ENCODE results near the gene VPS37B. TPM values are rescaled to one million over a fixed set of nuclear protein-coding genes. Genes with fewer than 3 reads are reported as not detected.

Gene VPS37B
- total RNA-seq, 3 donors from 2014 or later: 15.4 to 37.8 (median 34.4) TPM

DNA sequence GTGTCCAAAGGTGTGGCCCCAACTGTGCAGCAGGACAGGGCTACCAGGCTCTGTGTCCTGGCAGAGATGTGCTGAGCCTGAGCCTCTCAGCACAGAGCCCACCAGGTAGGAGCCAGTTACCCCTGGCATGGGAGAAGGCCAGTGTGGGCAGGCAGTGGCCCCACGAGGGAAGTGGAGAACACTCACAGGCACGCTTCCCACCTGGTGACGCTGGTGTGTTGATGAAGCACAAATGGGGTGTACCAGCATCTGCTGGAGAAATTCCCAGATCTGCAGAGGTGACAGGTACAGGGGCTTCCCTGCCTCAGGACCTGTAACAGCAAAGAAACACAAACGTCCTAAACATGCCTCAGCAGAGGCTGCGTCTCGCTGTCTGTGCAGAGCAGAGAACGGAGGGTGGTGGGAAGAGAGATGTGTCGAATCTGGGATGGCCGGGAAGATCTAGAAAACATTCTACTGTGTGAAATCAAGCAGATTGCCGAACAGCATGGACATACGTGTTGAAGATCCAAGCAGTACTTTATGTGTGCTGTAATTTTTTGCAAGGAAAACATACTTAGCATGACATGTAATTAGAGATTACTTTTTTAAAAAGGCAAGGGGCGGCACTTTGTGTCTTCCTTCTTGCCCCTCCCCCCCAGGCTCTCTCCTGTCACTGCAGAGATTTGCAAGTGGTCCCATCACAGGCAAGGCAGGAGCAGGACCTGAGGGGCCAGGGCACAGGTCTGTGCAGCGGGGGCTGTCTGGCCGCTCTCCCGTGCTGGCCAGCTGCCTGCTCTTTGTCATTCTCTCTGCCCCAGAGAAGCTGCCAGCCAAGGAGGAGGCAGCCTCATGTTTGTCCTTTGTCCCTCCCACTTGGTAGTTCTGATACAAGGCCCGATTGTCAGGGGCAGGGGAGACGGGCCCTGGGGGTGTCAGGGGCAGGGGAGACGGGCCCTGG, 43.3 kb downstream of the VPS37B start:
- no peaks in the 10 kb centered on the region for H3K36me3 ChIP-seq
- intact Hi-C loops (cut with DNase I; ENCODE audit: low total_unique reads): no loop called here

DNA sequence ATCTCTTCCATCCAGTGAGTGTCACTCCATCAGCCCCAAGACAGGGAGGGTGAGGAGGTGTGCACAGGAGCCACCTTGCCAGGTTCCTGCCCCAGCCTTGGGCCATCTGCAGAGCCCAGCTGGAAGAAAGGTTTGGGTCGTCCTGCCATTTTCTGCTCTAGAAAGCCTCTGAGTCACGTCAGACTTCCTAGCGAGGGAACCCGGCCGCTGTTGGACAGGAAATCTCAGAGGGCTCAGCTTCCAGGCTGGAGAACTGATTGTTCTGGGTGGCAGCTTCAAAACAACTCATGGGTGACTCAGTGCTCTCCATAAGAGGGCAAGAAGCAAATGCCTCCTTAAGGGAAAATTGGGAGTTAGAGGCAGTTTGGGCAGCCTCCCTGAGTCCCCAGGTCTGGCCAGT, 44.1 kb downstream of the VPS37B start:
- Histone ChIP-seq H3K27ac (peak overlapping the region; percentile 72), H3K4me3 (no peak overlapping the region), H3K36me3 (no peaks in the 10 kb centered on the region), H3K4me1 (no peaks in the 10 kb centered on the region), H3K27me3 (no peaks in the 10 kb centered on the region), H3K9me3 (no peaks in the 10 kb centered on the region)
- no peak for DNase-seq (ENCODE audit: low spot score in 2 of 2)
- intact Hi-C loops (cut with DNase I; ENCODE audit: low total_unique reads): no loop called here
- peak in 1 of 3 donors; percentile 22 for TF ChIP-seq POLR2AphosphoS5 (IDR thresholded peaks at IDR 0.05)
- TF ChIP-seq, protein P1, sequence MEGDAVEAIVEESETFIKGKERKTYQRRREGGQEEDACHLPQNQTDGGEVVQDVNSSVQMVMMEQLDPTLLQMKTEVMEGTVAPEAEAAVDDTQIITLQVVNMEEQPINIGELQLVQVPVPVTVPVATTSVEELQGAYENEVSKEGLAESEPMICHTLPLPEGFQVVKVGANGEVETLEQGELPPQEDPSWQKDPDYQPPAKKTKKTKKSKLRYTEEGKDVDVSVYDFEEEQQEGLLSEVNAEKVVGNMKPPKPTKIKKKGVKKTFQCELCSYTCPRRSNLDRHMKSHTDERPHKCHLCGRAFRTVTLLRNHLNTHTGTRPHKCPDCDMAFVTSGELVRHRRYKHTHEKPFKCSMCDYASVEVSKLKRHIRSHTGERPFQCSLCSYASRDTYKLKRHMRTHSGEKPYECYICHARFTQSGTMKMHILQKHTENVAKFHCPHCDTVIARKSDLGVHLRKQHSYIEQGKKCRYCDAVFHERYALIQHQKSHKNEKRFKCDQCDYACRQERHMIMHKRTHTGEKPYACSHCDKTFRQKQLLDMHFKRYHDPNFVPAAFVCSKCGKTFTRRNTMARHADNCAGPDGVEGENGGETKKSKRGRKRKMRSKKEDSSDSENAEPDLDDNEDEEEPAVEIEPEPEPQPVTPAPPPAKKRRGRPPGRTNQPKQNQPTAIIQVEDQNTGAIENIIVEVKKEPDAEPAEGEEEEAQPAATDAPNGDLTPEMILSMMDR (IDR thresholded peaks at IDR 0.05): no peak

More for the DNA sequence above, 43.3 kb downstream of the VPS37B start:
- Histone ChIP-seq H3K27me3 (no peaks in the 10 kb centered on the region), H3K4me3 (no peak overlapping the region), H3K4me1 (no peaks in the 10 kb centered on the region), H3K9me3 (no peaks in the 10 kb centered on the region), H3K27ac (peak overlapping the region; percentile 72)
- no peak for DNase-seq (ENCODE audit: low spot score in 2 of 2)
- TF ChIP-seq, protein P1 (IDR thresholded peaks at IDR 0.05): no peak
- peak in 1 of 3 donors; percentile 9 for TF ChIP-seq POLR2AphosphoS5 (IDR thresholded peaks at IDR 0.05)

DNA sequence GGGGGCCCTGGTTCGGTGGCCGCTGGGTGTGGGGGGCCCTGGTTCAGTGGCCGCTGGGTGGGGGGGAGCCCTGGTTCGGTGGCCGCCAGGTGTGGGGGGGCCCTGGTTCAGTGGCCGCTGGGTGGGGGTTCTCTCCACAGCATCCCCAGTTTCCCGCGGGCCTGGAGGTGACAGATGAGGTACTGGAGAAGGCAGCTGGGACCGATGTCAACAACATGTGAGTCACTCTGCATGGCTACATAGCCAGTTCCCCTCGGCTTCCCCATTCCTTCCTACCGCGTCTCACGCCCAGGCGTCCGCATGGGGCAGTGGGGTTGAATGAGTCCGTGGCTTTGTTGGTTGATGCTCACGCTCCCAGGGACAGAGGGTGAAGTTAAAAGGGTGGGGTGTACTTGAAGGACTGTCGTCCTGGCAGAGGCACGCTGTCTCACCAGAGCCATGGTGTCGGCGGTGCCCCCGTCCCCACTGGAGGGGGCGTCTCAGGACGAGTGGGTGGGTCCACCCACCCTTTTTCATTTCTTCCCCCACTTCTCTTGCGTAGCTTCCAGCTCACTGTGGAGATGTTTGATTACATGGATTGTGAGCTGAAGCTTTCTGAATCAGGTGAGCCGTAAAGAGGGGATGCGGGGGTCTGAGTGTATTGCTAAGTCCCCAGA, 45.1 kb downstream of the VPS37B start:
- no peak for TF ChIP-seq POLR2A (IDR thresholded peaks at IDR 0.05)
- peak in 1 of 3 donors; percentile 22 for TF ChIP-seq POLR2AphosphoS5 (IDR thresholded peaks at IDR 0.05)

DNA sequence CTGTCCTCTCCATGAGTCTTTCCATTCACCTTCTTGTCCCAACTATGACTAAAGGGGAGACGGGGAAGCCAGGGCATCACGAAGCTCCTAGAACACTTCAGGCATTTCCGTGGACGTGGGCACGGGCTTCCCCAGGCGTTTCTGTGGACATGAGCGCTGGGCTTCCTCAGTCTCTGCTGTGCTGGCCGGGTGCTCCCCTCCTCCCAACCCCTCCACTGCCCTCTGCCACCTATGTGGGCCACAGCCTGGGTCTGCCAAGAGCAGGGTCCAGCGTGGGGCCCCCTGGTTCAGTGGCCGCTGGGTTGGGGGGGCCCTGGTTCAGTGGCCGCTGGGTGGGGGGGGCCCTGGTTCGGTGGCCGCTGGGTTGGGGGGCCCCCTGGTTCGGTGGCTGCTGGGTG, 45.9 kb downstream of the VPS37B start:
- DNase-seq (ENCODE audit: low spot score in 2 of 2): no peak
- H3K4me3 ChIP-seq: no peak overlapping the region
- peaks cover 0 to 11% of the 10 kb centered on the region in 2 donors for H3K4me1 ChIP-seq
- no peak for TF ChIP-seq POLR2A (IDR thresholded peaks at IDR 0.05)
- TF ChIP-seq, protein P1 (IDR thresholded peaks at IDR 0.05): no peak
- no peak for TF ChIP-seq POLR2AphosphoS5 (IDR thresholded peaks at IDR 0.05)
- no peaks in the 10 kb centered on the region for H3K9me3 ChIP-seq
- no peaks in the 10 kb centered on the region for H3K36me3 ChIP-seq
- no peaks in the 10 kb centered on the region for H3K27me3 ChIP-seq
- intact Hi-C loops (cut with DNase I; ENCODE audit: low total_unique reads): no loop called here
- H3K27ac ChIP-seq: peak overlapping the region; percentile 78 to 79

More for the DNA sequence above, 45.1 kb downstream of the VPS37B start:
- no peaks in the 10 kb centered on the region for H3K9me3 ChIP-seq
- peaks cover 0 to 4% of the 10 kb centered on the region in 2 donors for H3K4me1 ChIP-seq
- intact Hi-C loops (cut with DNase I; ENCODE audit: low total_unique reads): no loop called here
- peak overlapping the region; percentile 13 to 72 for H3K27ac ChIP-seq
- H3K27me3 ChIP-seq: no peaks in the 10 kb centered on the region
- DNase-seq (ENCODE audit: low spot score in 2 of 2): no peak
- no peak overlapping the region for H3K4me3 ChIP-seq
- no peaks in the 10 kb centered on the region for H3K36me3 ChIP-seq

DNA sequence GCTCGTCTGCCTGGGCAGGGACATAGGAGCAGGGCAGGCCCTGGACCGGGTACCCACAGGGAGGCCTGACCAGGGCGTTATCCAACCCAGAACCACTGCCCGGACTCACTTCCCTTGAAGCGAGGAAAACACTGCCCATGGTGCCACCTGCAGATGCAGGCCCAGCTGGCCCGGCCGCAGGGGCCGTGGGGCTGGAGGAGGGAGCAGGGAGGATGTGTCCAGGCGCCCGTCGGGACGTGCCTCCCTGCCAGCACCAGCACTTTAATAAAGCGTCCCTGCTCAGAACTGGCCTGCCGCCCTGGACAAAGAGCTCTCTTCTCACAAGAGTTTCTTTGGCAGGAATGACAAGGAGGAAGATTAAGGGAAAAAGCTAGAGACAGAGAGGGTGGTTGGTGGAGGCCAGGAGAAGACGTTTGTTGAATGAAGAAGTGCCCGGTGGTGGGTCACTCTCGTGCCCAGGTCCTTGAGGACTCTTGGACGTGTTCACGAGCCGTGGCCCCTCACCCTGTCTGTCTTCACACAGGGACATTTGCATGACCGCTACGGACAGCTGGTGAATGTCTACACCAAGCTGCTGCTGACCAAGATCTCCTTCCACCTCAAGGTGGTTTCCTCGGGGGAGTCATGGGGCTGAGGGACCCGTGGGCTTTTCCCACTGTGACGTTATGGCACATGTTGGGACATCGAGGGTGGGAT, 46.4 kb downstream of the VPS37B start:
- Histone ChIP-seq H3K4me1 (peaks cover 0 to 11% of the 10 kb centered on the region in 2 donors), H3K9me3 (no peaks in the 10 kb centered on the region), H3K27me3 (no peaks in the 10 kb centered on the region), H3K36me3 (no peaks in the 10 kb centered on the region), H3K27ac (peak overlapping the region; percentile 78 to 79), H3K4me3 (no peak overlapping the region)
- TF ChIP-seq POLR2AphosphoS5 (IDR thresholded peaks at IDR 0.05) (no peak), POLR2A (IDR thresholded peaks at IDR 0.05) (no peak)
- intact Hi-C loops (cut with DNase I; ENCODE audit: low total_unique reads): no loop called here
- no peak for DNase-seq (ENCODE audit: low spot score in 2 of 2)

All from breast epithelium (tissue), 4 donors.